ENCODE measurements around the gene ADNP2. TPM values are rescaled to one million over a fixed set of nuclear protein-coding genes. Genes with fewer than 3 reads are reported as not detected.
A peak's percentile ranks its signal among the peaks of the same experiment; 100 is the strongest.

The ADNP2 gene
- total and polyA plus RNA-seq, 2 of the 13 experiments (the other 11 are each of a cell fraction or from before 2014, with no cell fraction given) = 10.8 to 25.5 TPM

DNA sequence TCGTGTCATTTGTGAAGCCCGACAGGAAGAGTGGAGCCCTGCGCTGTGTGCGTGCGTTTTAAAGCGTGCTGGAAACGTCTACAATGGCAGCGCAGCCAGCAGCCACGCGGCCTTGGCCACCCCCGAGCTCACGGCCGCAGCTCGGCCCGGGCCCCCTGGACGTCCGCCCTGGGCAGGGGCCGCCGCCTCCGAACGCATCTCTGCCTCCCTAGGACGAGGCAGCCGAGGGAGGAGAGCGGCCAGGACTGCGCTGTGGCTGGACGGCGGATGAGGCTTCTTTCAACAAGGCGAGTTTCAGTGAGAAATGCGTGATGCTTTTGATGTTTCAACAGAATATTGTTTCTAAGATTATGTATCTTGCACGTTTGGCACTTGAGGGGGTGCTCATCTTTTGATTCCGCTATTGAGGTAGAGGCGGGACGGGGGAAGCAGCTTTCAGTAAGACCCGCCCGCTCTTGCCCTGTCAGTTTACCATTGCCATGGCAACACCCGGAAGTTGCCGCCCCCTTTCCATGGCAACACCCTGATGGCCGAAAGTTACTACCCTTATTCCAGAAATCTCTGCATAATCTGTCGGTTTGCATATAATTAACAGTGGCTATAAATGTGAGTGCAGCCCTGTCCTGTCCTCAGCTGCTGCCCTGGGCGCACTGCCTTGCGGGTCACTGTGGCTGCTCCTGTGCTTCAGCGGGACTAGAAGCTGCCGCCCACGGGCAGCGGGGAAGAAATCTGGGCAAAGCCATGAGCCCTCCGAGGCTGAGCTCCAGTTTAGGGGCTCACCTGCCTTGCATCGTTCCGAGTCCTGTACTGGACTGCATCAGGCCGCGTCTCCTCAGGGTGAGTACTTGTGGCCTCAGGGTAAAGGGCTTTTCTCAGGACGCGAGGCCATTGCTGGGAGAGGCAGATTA lies 38.6 kb downstream of the ADNP2 start (continued):
- no peak for TF ChIP-seq JDP2 (CRISPR knock-in tag; IDR thresholded peaks at IDR 0.05; ENCODE audit: borderline replicate concordance)
- 0 out of 2 replicates have a peak, but pooled peaks have one; percentile 11 for TF ChIP-seq ZSCAN29 (CRISPR knock-in tag; conservative IDR thresholded peaks at IDR 0.05)
- TF ChIP-seq POLR2G (IDR thresholded peaks at IDR 0.05; ENCODE audit: low read depth, low read length) = peak; percentile 80
- 0 out of 2 replicates have a peak, but pooled peaks have one; percentile 51 for TF ChIP-seq MYC (CRISPR knock-in tag; IDR thresholded peaks at IDR 0.05; ENCODE audit: borderline replicate concordance)
- 0 out of 2 replicates have a peak, but pooled peaks have one; percentile 10 for TF ChIP-seq RBFOX2 (IDR thresholded peaks at IDR 0.05; ENCODE audit: low read depth, low read length)
- TF ChIP-seq ZNF430 (CRISPR knock-in tag; IDR thresholded peaks at IDR 0.05) = peak; percentile 44; the same call in 1 of the 2 replicates
- TF ChIP-seq, protein P1, sequence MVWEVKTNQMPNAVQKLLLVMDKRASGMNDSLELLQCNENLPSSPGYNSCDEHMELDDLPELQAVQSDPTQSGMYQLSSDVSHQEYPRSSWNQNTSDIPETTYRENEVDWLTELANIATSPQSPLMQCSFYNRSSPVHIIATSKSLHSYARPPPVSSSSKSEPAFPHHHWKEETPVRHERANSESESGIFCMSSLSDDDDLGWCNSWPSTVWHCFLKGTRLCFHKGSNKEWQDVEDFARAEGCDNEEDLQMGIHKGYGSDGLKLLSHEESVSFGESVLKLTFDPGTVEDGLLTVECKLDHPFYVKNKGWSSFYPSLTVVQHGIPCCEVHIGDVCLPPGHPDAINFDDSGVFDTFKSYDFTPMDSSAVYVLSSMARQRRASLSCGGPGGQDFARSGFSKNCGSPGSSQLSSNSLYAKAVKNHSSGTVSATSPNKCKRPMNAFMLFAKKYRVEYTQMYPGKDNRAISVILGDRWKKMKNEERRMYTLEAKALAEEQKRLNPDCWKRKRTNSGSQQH (CRISPR knock-in tag; IDR thresholded peaks at IDR 0.05; ENCODE audit: low read depth) = peak; percentile 57; the same call in 1 of the 2 replicates
- TF ChIP-seq, protein P2, sequence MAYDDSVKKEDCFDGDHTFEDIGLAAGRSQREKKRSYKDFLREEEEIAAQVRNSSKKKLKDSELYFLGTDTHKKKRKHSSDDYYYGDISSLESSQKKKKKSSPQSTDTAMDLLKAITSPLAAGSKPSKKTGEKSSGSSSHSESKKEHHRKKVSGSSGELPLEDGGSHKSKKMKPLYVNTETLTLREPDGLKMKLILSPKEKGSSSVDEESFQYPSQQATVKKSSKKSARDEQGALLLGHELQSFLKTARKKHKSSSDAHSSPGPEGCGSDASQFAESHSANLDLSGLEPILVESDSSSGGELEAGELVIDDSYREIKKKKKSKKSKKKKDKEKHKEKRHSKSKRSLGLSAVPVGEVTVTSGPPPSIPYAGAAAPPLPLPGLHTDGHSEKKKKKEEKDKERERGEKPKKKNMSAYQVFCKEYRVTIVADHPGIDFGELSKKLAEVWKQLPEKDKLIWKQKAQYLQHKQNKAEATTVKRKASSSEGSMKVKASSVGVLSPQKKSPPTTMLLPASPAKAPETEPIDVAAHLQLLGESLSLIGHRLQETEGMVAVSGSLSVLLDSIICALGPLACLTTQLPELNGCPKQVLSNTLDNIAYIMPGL (CRISPR knock-in tag; IDR thresholded peaks at IDR 0.05; ENCODE audit: borderline replicate concordance in 1 of 2, low read depth in 1 of 2) = peak in 1 of 2 experiments; percentile 43; a peak in 1 of 4 replicates
- TF ChIP-seq POLR2A (IDR thresholded peaks at IDR 0.05; ENCODE audit: insufficient read depth in 1 of 2, low read depth in 2 of 2, low read length in 2 of 2) = peak; percentile 76 to 93
- peak; percentile 74; the same call in 1 of the 2 replicates for TF ChIP-seq SIN3A (IDR thresholded peaks at IDR 0.05; ENCODE audit: borderline replicate concordance, low read depth, low read length)
- TF ChIP-seq SALL1 (CRISPR knock-in tag; IDR thresholded peaks at IDR 0.05) = 0 out of 2 replicates have a peak, but pooled peaks have one; percentile 30
- TF ChIP-seq, protein P3, sequence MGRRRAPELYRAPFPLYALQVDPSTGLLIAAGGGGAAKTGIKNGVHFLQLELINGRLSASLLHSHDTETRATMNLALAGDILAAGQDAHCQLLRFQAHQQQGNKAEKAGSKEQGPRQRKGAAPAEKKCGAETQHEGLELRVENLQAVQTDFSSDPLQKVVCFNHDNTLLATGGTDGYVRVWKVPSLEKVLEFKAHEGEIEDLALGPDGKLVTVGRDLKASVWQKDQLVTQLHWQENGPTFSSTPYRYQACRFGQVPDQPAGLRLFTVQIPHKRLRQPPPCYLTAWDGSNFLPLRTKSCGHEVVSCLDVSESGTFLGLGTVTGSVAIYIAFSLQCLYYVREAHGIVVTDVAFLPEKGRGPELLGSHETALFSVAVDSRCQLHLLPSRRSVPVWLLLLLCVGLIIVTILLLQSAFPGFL (CRISPR knock-in tag; IDR thresholded peaks at IDR 0.05) = no peak
- TF ChIP-seq, protein P4, sequence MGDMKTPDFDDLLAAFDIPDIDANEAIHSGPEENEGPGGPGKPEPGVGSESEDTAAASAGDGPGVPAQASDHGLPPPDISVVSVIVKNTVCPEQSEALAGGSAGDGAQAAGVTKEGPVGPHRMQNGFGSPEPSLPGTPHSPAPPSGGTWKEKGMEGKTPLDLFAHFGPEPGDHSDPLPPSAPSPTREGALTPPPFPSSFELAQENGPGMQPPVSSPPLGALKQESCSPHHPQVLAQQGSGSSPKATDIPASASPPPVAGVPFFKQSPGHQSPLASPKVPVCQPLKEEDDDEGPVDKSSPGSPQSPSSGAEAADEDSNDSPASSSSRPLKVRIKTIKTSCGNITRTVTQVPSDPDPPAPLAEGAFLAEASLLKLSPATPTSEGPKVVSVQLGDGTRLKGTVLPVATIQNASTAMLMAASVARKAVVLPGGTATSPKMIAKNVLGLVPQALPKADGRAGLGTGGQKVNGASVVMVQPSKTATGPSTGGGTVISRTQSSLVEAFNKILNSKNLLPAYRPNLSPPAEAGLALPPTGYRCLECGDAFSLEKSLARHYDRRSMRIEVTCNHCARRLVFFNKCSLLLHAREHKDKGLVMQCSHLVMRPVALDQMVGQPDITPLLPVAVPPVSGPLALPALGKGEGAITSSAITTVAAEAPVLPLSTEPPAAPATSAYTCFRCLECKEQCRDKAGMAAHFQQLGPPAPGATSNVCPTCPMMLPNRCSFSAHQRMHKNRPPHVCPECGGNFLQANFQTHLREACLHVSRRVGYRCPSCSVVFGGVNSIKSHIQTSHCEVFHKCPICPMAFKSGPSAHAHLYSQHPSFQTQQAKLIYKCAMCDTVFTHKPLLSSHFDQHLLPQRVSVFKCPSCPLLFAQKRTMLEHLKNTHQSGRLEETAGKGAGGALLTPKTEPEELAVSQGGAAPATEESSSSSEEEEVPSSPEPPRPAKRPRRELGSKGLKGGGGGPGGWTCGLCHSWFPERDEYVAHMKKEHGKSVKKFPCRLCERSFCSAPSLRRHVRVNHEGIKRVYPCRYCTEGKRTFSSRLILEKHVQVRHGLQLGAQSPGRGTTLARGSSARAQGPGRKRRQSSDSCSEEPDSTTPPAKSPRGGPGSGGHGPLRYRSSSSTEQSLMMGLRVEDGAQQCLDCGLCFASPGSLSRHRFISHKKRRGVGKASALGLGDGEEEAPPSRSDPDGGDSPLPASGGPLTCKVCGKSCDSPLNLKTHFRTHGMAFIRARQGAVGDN (CRISPR knock-in tag; IDR thresholded peaks at IDR 0.05) = peak; percentile 81
- TF ChIP-seq NRL (CRISPR knock-in tag; IDR thresholded peaks at IDR 0.05; ENCODE audit: borderline replicate concordance) = 0 out of 2 replicates have a peak, but pooled peaks have one; percentile 50
- TF ChIP-seq, protein P5, sequence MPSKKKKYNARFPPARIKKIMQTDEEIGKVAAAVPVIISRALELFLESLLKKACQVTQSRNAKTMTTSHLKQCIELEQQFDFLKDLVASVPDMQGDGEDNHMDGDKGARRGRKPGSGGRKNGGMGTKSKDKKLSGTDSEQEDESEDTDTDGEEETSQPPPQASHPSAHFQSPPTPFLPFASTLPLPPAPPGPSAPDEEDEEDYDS (CRISPR knock-in tag; IDR thresholded peaks at IDR 0.05) = peak; percentile 91
- TF ChIP-seq SP2 (CRISPR knock-in tag; IDR thresholded peaks at IDR 0.05) = peak; percentile 72
- TF ChIP-seq ZNF788 (CRISPR knock-in tag; IDR thresholded peaks at IDR 0.05; ENCODE audit: borderline replicate concordance) = 0 out of 2 replicates have a peak, but pooled peaks have one; percentile 14
- peak; percentile 94 for TF ChIP-seq RFX3 (CRISPR knock-in tag; IDR thresholded peaks at IDR 0.05)
